Nephron progenitor cell (in vitro differentiated cells): ENCODE measurements around the gene FOXP1.

ENCODE experiments used
- DNase-seq: peaks from one replicate; pipeline ENCODE4 v3.0.0; 2021
- H3K27ac Mint-ChIP-seq: 2 replicates; pipeline ENCODE4 v1.8.0; 2021; ENCODE audit warnings: mild to moderate bottlenecking, moderate library complexity, mixed read lengths
- H3K27me3 Mint-ChIP-seq: 2 replicates; pipeline ENCODE4 v1.8.0; 2021; ENCODE audit warnings: mild to moderate bottlenecking, low read depth, mixed read lengths; ENCODE audit not compliant: poor library complexity
- H3K36me3 Mint-ChIP-seq: 2 replicates; pipeline ENCODE4 v1.8.0; 2021; ENCODE audit warnings: low read depth, mixed read lengths
- H3K4me1 Mint-ChIP-seq: 2 replicates; pipeline ENCODE4 v1.8.0; 2021; ENCODE audit warnings: mixed read lengths
- H3K4me3 Mint-ChIP-seq: 2 replicates; pipeline ENCODE4 v1.8.0; 2021; ENCODE audit warnings: mild to moderate bottlenecking, moderate library complexity, mixed read lengths
- H3K9me3 Mint-ChIP-seq: 2 replicates; pipeline ENCODE4 v1.8.0; 2021; ENCODE audit warnings: mild to moderate bottlenecking, moderate library complexity, mixed read lengths
- CTCF ChIP-seq: fragments of 200-600 bp; sonication (generic); IDR thresholded peaks from 2 replicates; pipeline ENCODE4 v1.5.0; 2021; ENCODE audit warnings: antibody characterized with exemption

Gene FOXP1

GRCh38 chr3:71414189-71414927 is 169.2 kb downstream of the FOXP1 start:
- TF ChIP-seq CTCF = no peak
- Mint-ChIP-seq H3K4me3 (no peak overlapping the region), H3K9me3 (no peaks in the 10 kb centered on the region), H3K4me1 (peaks cover 71% of the 10 kb centered on the region), H3K27ac (no peak overlapping the region), H3K36me3 (no peaks in the 10 kb centered on the region), H3K27me3 (no peaks in the 10 kb centered on the region)
- DNase-seq = no peak

GRCh38 chr3:71413572-71413971 is 170.0 kb downstream of the FOXP1 start:
- no peaks in the 10 kb centered on the region for H3K9me3 Mint-ChIP-seq
- H3K36me3 Mint-ChIP-seq = no peaks in the 10 kb centered on the region
- no peak overlapping the region for H3K27ac Mint-ChIP-seq
- no peak overlapping the region for H3K4me3 Mint-ChIP-seq
- no peak for TF ChIP-seq CTCF
- H3K4me1 Mint-ChIP-seq = peaks cover 78% of the 10 kb centered on the region
- no peaks in the 10 kb centered on the region for H3K27me3 Mint-ChIP-seq
- no peak for DNase-seq

- no peak for TF ChIP-seq CTCF
- H3K9me3 Mint-ChIP-seq = no peaks in the 10 kb centered on the region
- no peak overlapping the region for H3K27ac Mint-ChIP-seq
- H3K4me3 Mint-ChIP-seq = no peak overlapping the region
- H3K4me1 Mint-ChIP-seq = peaks cover 74% of the 10 kb centered on the region
- no peak for DNase-seq
- no peaks in the 10 kb centered on the region for H3K27me3 Mint-ChIP-seq
- peaks cover 13% of the 10 kb centered on the region for H3K36me3 Mint-ChIP-seq
Observed at GRCh38 chr3:71409352-71409751, 174.2 kb downstream of the FOXP1 start.

- H3K27ac Mint-ChIP-seq = no peak overlapping the region
- H3K9me3 Mint-ChIP-seq = no peaks in the 10 kb centered on the region
- no peak for TF ChIP-seq CTCF
- H3K27me3 Mint-ChIP-seq = no peaks in the 10 kb centered on the region
- peaks cover 69% of the 10 kb centered on the region for H3K4me1 Mint-ChIP-seq
- H3K4me3 Mint-ChIP-seq = no peak overlapping the region
- peaks cover 13% of the 10 kb centered on the region for H3K36me3 Mint-ChIP-seq
- no peak for DNase-seq
Observed at GRCh38 chr3:71408903-71409302, 174.6 kb downstream of the FOXP1 start.

GRCh38 chr3:71407823-71408222 is 175.7 kb downstream of the FOXP1 start:
- peak overlapping the region; percentile 48 for H3K4me3 Mint-ChIP-seq
- peaks cover 22% of the 10 kb centered on the region for H3K36me3 Mint-ChIP-seq
- no peaks in the 10 kb centered on the region for H3K27me3 Mint-ChIP-seq
- no peak for TF ChIP-seq CTCF
- H3K27ac Mint-ChIP-seq = peak overlapping the region; percentile 89
- no peaks in the 10 kb centered on the region for H3K9me3 Mint-ChIP-seq
- DNase-seq = peak; percentile 24
- H3K4me1 Mint-ChIP-seq = peaks cover 64% of the 10 kb centered on the region
